ENCODE results near the gene MARCHF6.
"Not testable (repeated sequence)": the region's sequence is repeated elsewhere in the genome, so short reads cannot be mapped to it uniquely, and the experiment has no call there.

The MARCHF6 gene

GRCh38 chr5:10324518-10325370 lies 28.8 kb upstream of the MARCHF6 start:
- peak; percentile 61 for DNase-seq

- DNase-seq, result no peak
These were observed 25.2 kb upstream of the MARCHF6 start for GRCh38 chr5:10328323-10328722.

GRCh38 chr5:10329446-10329819 lies 24.1 kb upstream of the MARCHF6 start:
- DNase-seq, result no peak

GRCh38 chr5:10329820-10330481 lies 23.5 kb upstream of the MARCHF6 start:
- no peak for DNase-seq

- DNase-seq, result no peak
These were observed 22.8 kb upstream of the MARCHF6 start for GRCh38 chr5:10330511-10331230.

GRCh38 chr5:10331341-10331796 lies 22.1 kb upstream of the MARCHF6 start:
- no peak for DNase-seq

- DNase-seq, result no peak
These were observed 21.2 kb upstream of the MARCHF6 start for GRCh38 chr5:10332301-10332700.

GRCh38 chr5:10333154-10334006 lies 20.1 kb upstream of the MARCHF6 start:
- peak; percentile 25 for DNase-seq

- DNase-seq, result peak; percentile 67
These were observed 18.7 kb upstream of the MARCHF6 start for GRCh38 chr5:10334831-10335230.

GRCh38 chr5:10335711-10336470 lies 17.6 kb upstream of the MARCHF6 start:
- no peak for DNase-seq

GRCh38 chr5:10337107-10337506 lies 16.4 kb upstream of the MARCHF6 start:
- no peak for DNase-seq

GRCh38 chr5:10337986-10338385 lies 15.5 kb upstream of the MARCHF6 start:
- no peak for DNase-seq

- no peak for DNase-seq
These were observed 14.8 kb upstream of the MARCHF6 start for GRCh38 chr5:10338686-10339057.

GRCh38 chr5:10339058-10339811 lies 14.3 kb upstream of the MARCHF6 start:
- no peak for DNase-seq

GRCh38 chr5:10339958-10340357 lies 13.5 kb upstream of the MARCHF6 start:
- no peak for DNase-seq

GRCh38 chr5:10343486-10343885 lies 10.0 kb upstream of the MARCHF6 start:
- no peak for DNase-seq

- not testable (repeated sequence) for DNase-seq
These were observed 8.9 kb upstream of the MARCHF6 start for GRCh38 chr5:10344461-10345106.

- DNase-seq, result no peak
These were observed 5.2 kb upstream of the MARCHF6 start for GRCh38 chr5:10348258-10348657.

- peak; percentile 53 for DNase-seq
These were observed 2.1 kb upstream of the MARCHF6 start for GRCh38 chr5:10351199-10351905.

GRCh38 chr5:10351919-10352318 lies 1.6 kb upstream of the MARCHF6 start:
- DNase-seq, result no peak

Measured in OCI-M1 (cell line).